IPS-18c (cell line): ENCODE measurements around the gene TSHZ2.

Experiments
- H3K4me3 ChIP-seq: 2 replicates; pipeline ENCODE4 v1.7.0; 2013; ENCODE audit warnings: low read depth, mild to moderate bottlenecking, low read length, moderate library complexity; ENCODE audit not compliant: insufficient read depth
- H3K9me3 ChIP-seq: one replicate; pipeline ENCODE4 v1.6.1; 2013; ENCODE audit warnings: mild to moderate bottlenecking, low read length, moderate library complexity; ENCODE audit not compliant: control insufficient read depth, insufficient read depth

TSHZ2 gene

GRCh38 chr20:53329781-53330180, 357.6 kb downstream of the TSHZ2 start:
- H3K9me3 ChIP-seq = no peaks in the 10 kb centered on the region
- no peak overlapping the region for H3K4me3 ChIP-seq

GRCh38 chr20:53330601-53331140, 358.5 kb downstream of the TSHZ2 start:
- Histone ChIP-seq H3K4me3 (no peak overlapping the region), H3K9me3 (no peaks in the 10 kb centered on the region)

GRCh38 chr20:53331151-53331973, 359.2 kb downstream of the TSHZ2 start:
- H3K9me3 ChIP-seq = no peaks in the 10 kb centered on the region
- no peak overlapping the region for H3K4me3 ChIP-seq

GRCh38 chr20:53332022-53332837, 360.1 kb downstream of the TSHZ2 start:
- Histone ChIP-seq H3K9me3 (no peaks in the 10 kb centered on the region), H3K4me3 (no peak overlapping the region)

GRCh38 chr20:53334861-53335260, 362.7 kb downstream of the TSHZ2 start:
- no peaks in the 10 kb centered on the region for H3K9me3 ChIP-seq
- no peak overlapping the region for H3K4me3 ChIP-seq

DNA sequence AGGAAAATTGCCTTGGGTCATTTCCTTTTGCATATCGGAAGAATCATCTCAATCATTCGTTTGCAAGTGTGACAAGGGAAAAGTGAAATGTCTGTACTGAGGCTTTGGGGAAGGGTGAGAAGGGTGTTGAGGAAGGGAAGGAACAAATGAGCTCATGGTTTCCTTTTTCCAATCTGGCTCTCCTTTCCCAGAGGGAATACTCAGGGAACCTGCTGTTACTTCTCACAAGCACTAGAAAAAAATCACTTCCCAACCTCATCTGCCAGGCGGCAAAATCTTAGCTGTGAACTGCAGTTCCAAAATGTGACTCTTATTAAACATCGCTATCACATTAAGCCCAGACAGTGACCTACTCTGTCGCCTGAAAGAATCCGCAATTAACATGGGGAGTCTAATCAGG, 363.4 kb downstream of the TSHZ2 start:
- Histone ChIP-seq H3K4me3 (no peak overlapping the region), H3K9me3 (no peaks in the 10 kb centered on the region)

DNA sequence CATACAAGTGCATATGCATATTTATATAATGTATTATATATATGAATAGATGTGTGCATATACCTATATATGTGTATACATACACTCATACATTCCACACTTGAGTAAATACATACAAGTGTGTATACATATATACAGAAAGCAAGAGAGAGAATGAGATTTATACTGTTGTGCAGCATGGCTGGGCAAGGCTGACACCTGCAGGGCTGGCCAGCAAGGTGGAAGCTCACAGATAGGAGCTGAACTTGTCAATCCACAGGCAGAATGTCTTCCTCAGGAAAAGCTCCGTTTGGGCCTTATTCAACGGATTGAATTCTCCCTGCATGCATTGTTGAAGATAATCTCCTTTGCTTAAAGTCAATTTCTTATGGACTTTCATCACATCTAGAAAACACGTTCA, 364.7 kb downstream of the TSHZ2 start:
- no peak overlapping the region for H3K4me3 ChIP-seq
- no peaks in the 10 kb centered on the region for H3K9me3 ChIP-seq

- no peak overlapping the region for H3K4me3 ChIP-seq
- H3K9me3 ChIP-seq = no peaks in the 10 kb centered on the region
Observed at GRCh38 chr20:53337390-53338101, 365.4 kb downstream of the TSHZ2 start.

- H3K9me3 ChIP-seq = peaks cover 4% of the 10 kb centered on the region
- H3K4me3 ChIP-seq = no peak overlapping the region
Observed at GRCh38 chr20:53338716-53339115, 366.6 kb downstream of the TSHZ2 start.

DNA sequence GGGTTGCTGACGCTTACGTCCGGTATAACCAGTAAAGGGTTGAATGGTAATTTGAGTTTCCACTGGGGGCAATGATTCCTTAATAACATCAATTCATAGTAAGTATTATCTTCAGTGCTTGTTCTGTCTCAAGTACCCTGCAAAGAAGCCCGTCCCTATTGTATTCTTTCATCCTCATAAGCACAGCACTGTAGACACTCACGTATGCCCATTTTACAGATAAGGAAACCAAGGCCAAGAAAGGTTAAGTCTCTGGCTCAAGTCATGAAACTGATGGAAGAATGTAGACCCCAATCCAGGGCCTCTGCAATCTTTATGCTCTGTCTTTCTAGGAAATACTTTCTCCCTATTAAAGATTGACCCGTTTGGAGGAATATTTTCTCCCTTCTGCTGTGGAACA, 370.3 kb downstream of the TSHZ2 start:
- Histone ChIP-seq H3K9me3 (peaks cover 4% of the 10 kb centered on the region), H3K4me3 (no peak overlapping the region)

- no peak overlapping the region for H3K4me3 ChIP-seq
Observed at GRCh38 chr20:53343448-53343847, 371.3 kb downstream of the TSHZ2 start.

DNA sequence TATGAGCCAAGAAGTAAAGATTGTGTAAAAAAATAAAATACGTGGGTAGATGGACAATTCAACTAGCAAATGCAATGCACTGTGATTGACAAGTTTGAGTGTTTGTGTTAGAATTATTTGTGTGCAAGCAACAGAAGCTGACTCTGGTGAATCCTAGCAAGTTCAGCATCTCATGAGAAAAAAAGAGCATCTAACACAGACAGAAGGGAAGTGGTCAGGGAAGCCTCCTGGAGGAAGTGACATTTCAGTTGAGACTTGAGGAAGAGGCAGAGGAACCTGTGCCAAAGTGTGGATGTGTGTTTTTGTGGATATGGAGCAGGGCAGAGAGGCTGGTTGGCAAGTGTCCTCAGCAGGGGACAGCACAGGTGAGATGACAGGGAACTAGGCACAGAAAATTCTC, 372.7 kb downstream of the TSHZ2 start:
- no peak overlapping the region for H3K4me3 ChIP-seq
- peaks cover 4% of the 10 kb centered on the region for H3K9me3 ChIP-seq

More at GRCh38 chr20:53343448-53343847, 371.3 kb downstream of the TSHZ2 start:
- peaks cover 4% of the 10 kb centered on the region for H3K9me3 ChIP-seq

- H3K4me3 ChIP-seq = no peak overlapping the region
- peaks cover 4% of the 10 kb centered on the region for H3K9me3 ChIP-seq
Observed at GRCh38 chr20:53345536-53346334, 373.6 kb downstream of the TSHZ2 start.

- no peak overlapping the region for H3K4me3 ChIP-seq
- peaks cover 4% of the 10 kb centered on the region for H3K9me3 ChIP-seq
Observed at GRCh38 chr20:53346335-53346648, 374.1 kb downstream of the TSHZ2 start.

- no peaks in the 10 kb centered on the region for H3K9me3 ChIP-seq
- no peak overlapping the region for H3K4me3 ChIP-seq
Observed at GRCh38 chr20:53349730-53350129, 377.6 kb downstream of the TSHZ2 start.

DNA sequence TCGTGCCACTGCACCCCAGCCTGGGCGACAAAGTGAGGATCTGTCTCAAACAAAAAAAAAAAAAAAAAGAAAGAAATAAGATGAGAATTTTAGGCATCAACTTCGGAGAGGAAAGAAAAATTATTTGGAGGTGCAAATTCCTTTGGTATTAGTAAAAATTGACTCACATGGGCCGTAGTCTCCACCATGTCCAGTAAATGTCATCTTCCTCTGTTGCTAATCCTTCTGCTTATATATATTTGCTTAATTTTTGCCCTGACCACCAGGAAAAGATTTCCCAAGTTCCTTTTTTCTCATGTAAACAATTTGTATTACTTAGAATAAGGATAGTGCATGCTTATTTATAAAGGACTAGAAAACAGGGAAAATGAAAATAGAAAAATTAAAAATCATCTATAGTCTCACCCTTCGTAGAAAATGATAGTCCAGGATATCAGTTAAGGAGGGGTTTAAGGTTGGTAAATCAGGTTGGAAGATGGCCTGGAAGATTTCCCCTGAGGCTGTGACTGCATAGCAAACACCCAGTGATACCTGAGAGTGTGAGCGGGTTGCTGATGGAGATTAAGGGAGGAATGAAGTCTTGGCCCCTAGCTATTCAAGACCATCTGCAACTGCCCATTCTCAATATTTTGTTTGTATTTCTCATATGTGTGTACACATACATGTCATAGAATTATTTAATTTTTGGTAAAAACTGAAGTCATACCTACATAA, 380.7 kb downstream of the TSHZ2 start:
- no peaks in the 10 kb centered on the region for H3K9me3 ChIP-seq

More for the DNA sequence above, 380.7 kb downstream of the TSHZ2 start:
- no peak overlapping the region for H3K4me3 ChIP-seq
